Measurements from ENCODE around the gene MADCAM1. TPM values are rescaled to one million over a fixed set of nuclear protein-coding genes. Genes with fewer than 3 reads are reported as not detected.
A peak's percentile ranks its signal among the peaks of the same experiment; 100 is the strongest.

The MADCAM1 gene
- total RNA-seq, 2 donors from 2014 or later: 0.33 TPM; not detected in 1

GRCh38 chr19:488505-489417 lies 7.5 kb upstream of the MADCAM1 start:
- DNase-seq (ENCODE audit: low spot score): peak; percentile 98
- Mint-ChIP-seq H3K4me1 (ENCODE audit: low read depth in 2 of 2) (peaks cover 7 to 10% of the 10 kb centered on the region in 2 donors), H3K36me3 (peaks cover 4% of the 10 kb centered on the region), H3K4me3 (peak overlapping the region; percentile 78), H3K27me3 (peaks cover 0 to 7% of the 10 kb centered on the region in 2 donors), H3K9me3 (no peaks in the 10 kb centered on the region), H3K27ac (peak overlapping the region; percentile 66 to 89)
- ATAC-seq: peak; percentile 96 to 97

- Mint-ChIP-seq H3K27ac (peak overlapping the region; percentile 28 to 53), H3K4me3 (peak overlapping the region; percentile 66), H3K9me3 (no peaks in the 10 kb centered on the region), H3K4me1 (ENCODE audit: low read depth in 2 of 2) (peaks cover 9 to 12% of the 10 kb centered on the region in 2 donors), H3K36me3 (peaks cover 6% of the 10 kb centered on the region), H3K27me3 (peaks cover 0 to 3% of the 10 kb centered on the region in 2 donors)
- ATAC-seq (peak in 1 of 2 donors; percentile 34), DNase-seq (ENCODE audit: low spot score) (no peak)
Measured at GRCh38 chr19:489418-490196, 6.7 kb upstream of the MADCAM1 start.

GRCh38 chr19:491146-491741 lies 5.0 kb upstream of the MADCAM1 start:
- Mint-ChIP-seq H3K9me3 (no peaks in the 10 kb centered on the region), H3K27ac (no peak overlapping the region), H3K27me3 (peaks cover 0 to 1% of the 10 kb centered on the region in 2 donors), H3K4me3 (no peak overlapping the region), H3K36me3 (peaks cover 6% of the 10 kb centered on the region), H3K4me1 (ENCODE audit: low read depth in 2 of 2) (peaks cover 9 to 12% of the 10 kb centered on the region in 2 donors)
- DNase-seq (ENCODE audit: low spot score): no peak
- ATAC-seq: no peak

GRCh38 chr19:492091-492531 lies 4.2 kb upstream of the MADCAM1 start:
- no peak for ATAC-seq
- DNase-seq (ENCODE audit: low spot score): no peak

GRCh38 chr19:493391-494170 lies 2.7 kb upstream of the MADCAM1 start:
- H3K4me1 Mint-ChIP-seq (ENCODE audit: low read depth in 2 of 2): peaks cover 12% of the 10 kb centered on the region in 2 donors
- no peak for ATAC-seq
- H3K27me3 Mint-ChIP-seq: peaks cover 0 to 4% of the 10 kb centered on the region in 2 donors
- peak overlapping the region; percentile 11 to 18 for H3K27ac Mint-ChIP-seq
- DNase-seq (ENCODE audit: low spot score): no peak
- no peak overlapping the region for H3K4me3 Mint-ChIP-seq
- H3K9me3 Mint-ChIP-seq: no peaks in the 10 kb centered on the region
- peaks cover 6% of the 10 kb centered on the region for H3K36me3 Mint-ChIP-seq

More at GRCh38 chr19:492091-492531, 4.2 kb upstream of the MADCAM1 start:
- no peaks in the 10 kb centered on the region for H3K27me3 Mint-ChIP-seq
- no peak overlapping the region for H3K27ac Mint-ChIP-seq
- H3K4me3 Mint-ChIP-seq: no peak overlapping the region
- H3K4me1 Mint-ChIP-seq (ENCODE audit: low read depth in 2 of 2): peaks cover 9 to 12% of the 10 kb centered on the region in 2 donors
- peaks cover 6% of the 10 kb centered on the region for H3K36me3 Mint-ChIP-seq
- no peaks in the 10 kb centered on the region for H3K9me3 Mint-ChIP-seq

- DNase-seq (ENCODE audit: low spot score): no peak
- Mint-ChIP-seq H3K4me1 (ENCODE audit: low read depth in 2 of 2) (peaks cover 12 to 16% of the 10 kb centered on the region in 2 donors), H3K36me3 (peaks cover 6% of the 10 kb centered on the region), H3K27ac (peak overlapping the region; percentile 11 to 18), H3K4me3 (no peak overlapping the region), H3K9me3 (no peaks in the 10 kb centered on the region), H3K27me3 (peaks cover 6 to 8% of the 10 kb centered on the region in 2 donors)
- no peak for ATAC-seq
Measured at GRCh38 chr19:494171-495080, 1.9 kb upstream of the MADCAM1 start.

- Mint-ChIP-seq H3K27ac (no peak overlapping the region), H3K27me3 (peaks cover 8 to 11% of the 10 kb centered on the region in 2 donors), H3K36me3 (peaks cover 6% of the 10 kb centered on the region), H3K4me3 (no peak overlapping the region), H3K4me1 (ENCODE audit: low read depth in 2 of 2) (peaks cover 7 to 18% of the 10 kb centered on the region in 2 donors), H3K9me3 (no peaks in the 10 kb centered on the region)
- DNase-seq (ENCODE audit: low spot score) (no peak), ATAC-seq (no peak)
Measured at GRCh38 chr19:495081-495401, 1.2 kb upstream of the MADCAM1 start.

GRCh38 chr19:495402-496111 lies 729 bp upstream of the MADCAM1 start:
- Mint-ChIP-seq H3K4me1 (ENCODE audit: low read depth in 2 of 2) (peaks cover 6 to 18% of the 10 kb centered on the region in 2 donors), H3K36me3 (peaks cover 6% of the 10 kb centered on the region), H3K27ac (no peak overlapping the region), H3K4me3 (no peak overlapping the region), H3K27me3 (peaks cover 8 to 11% of the 10 kb centered on the region in 2 donors), H3K9me3 (no peaks in the 10 kb centered on the region)
- DNase-seq (ENCODE audit: low spot score) (no peak), ATAC-seq (peak; percentile 47 to 52)

- peaks cover 6% of the 10 kb centered on the region for H3K36me3 Mint-ChIP-seq
- no peaks in the 10 kb centered on the region for H3K9me3 Mint-ChIP-seq
- no peak overlapping the region for H3K27ac Mint-ChIP-seq
- ATAC-seq: no peak
- H3K27me3 Mint-ChIP-seq: peaks cover 8 to 11% of the 10 kb centered on the region in 2 donors
- DNase-seq (ENCODE audit: low spot score): no peak
- peaks cover 6 to 18% of the 10 kb centered on the region in 2 donors for H3K4me1 Mint-ChIP-seq (ENCODE audit: low read depth in 2 of 2)
- H3K4me3 Mint-ChIP-seq: no peak overlapping the region
Measured at GRCh38 chr19:496986-497385, 700 bp downstream of the MADCAM1 start.

- no peak overlapping the region for H3K4me3 Mint-ChIP-seq
- no peak for DNase-seq (ENCODE audit: low spot score)
- peaks cover 6 to 18% of the 10 kb centered on the region in 2 donors for H3K4me1 Mint-ChIP-seq (ENCODE audit: low read depth in 2 of 2)
- H3K36me3 Mint-ChIP-seq: peaks cover 6% of the 10 kb centered on the region
- H3K9me3 Mint-ChIP-seq: no peaks in the 10 kb centered on the region
- no peak overlapping the region for H3K27ac Mint-ChIP-seq
- peak in 1 of 2 donors; percentile 40 for ATAC-seq
- peaks cover 8 to 11% of the 10 kb centered on the region in 2 donors for H3K27me3 Mint-ChIP-seq
Measured at GRCh38 chr19:497491-497868, 1.2 kb downstream of the MADCAM1 start.

GRCh38 chr19:497869-498510 lies 1.7 kb downstream of the MADCAM1 start:
- DNase-seq (ENCODE audit: low spot score): no peak
- Mint-ChIP-seq H3K27ac (no peak overlapping the region), H3K27me3 (peaks cover 8 to 11% of the 10 kb centered on the region in 2 donors), H3K9me3 (no peaks in the 10 kb centered on the region), H3K4me1 (ENCODE audit: low read depth in 2 of 2) (peaks cover 6 to 20% of the 10 kb centered on the region in 2 donors), H3K4me3 (no peak overlapping the region), H3K36me3 (peaks cover 6% of the 10 kb centered on the region)
- peak; percentile 39 to 40 for ATAC-seq

Measured in natural killer cell treated with Interleukin-12 subunit alpha and Interleukin-12 subunit beta and Interleukin-15 and Interleukin-18, amount 100 ng/mL, for 72 hours (primary cell).